Measurements from ENCODE around the gene APOC3.

APOC3 gene

GRCh38 chr11:116813170-116813569 is 16.5 kb upstream of the APOC3 start:
- Histone ChIP-seq H3K9me3 (ENCODE audit: insufficient read depth, low read length) (no peaks in the 10 kb centered on the region), H3K4me2 (ENCODE audit: low read length) (no peak overlapping the region), H3K27ac (ENCODE audit: low read length) (no peak overlapping the region), H4K20me1 (ENCODE audit: insufficient read depth, low read length) (no peaks in the 10 kb centered on the region), H3K36me3 (replicated peaks; ENCODE audit: low read depth, low read length) (no peaks in the 10 kb centered on the region), H3K4me1 (ENCODE audit: low read length) (peaks cover 18% of the 10 kb centered on the region), H3K9ac (ENCODE audit: low read length) (no peak overlapping the region), H2AFZ (ENCODE audit: low read depth, low read length) (no peak overlapping the region), H3K27me3 (ENCODE audit: low read depth, low read length) (no peaks in the 10 kb centered on the region), H3K4me3 (ENCODE audit: low read length) (no peak overlapping the region), H3K79me2 (ENCODE audit: low read length) (no peaks in the 10 kb centered on the region)
- TF ChIP-seq EZH2phosphoT487 (IDR thresholded peaks at IDR 0.05; ENCODE audit: low read depth) (no peak), CTCF (IDR thresholded peaks at IDR 0.05; ENCODE audit: low read depth, low read length) (no peak)

DNA sequence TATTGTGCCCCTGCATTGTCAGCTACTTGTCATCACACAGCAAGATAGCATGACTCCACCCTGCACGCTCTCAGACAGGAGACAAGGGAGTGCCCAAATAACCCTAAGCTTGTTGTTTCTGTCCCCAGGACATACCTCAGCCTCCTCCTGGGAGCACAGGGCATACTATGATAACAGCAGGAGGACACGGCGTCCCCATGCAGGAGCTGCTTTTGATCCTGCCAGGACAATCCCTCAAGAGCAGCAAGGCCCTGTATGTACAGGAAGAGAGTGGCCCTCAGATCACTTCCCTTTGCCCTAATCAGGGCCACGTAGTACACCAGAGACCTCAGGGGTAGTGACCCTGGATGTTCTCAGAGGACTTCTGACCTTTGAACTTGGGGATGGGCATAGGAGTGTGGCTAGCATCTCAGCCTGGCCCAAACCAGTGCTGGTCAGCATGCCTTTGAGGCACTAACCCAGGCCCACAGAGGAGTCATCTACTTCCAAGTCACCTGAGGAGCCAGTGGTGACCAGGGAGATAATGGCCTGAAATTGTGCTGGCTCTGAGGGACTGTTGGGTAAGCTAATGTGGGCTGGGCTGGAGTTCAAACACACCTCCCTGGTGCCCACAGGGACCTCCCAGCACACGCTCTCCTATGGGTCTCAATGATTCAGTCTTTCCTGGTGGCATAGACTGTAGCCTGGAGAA is 15.8 kb upstream of the APOC3 start:
- H3K27me3 ChIP-seq (ENCODE audit: low read depth, low read length), result no peaks in the 10 kb centered on the region

GRCh38 chr11:116814502-116814901 is 15.2 kb upstream of the APOC3 start:
- no peak overlapping the region for H3K9ac ChIP-seq (ENCODE audit: low read length)
- H3K27me3 ChIP-seq (ENCODE audit: low read depth, low read length), result no peaks in the 10 kb centered on the region
- H3K79me2 ChIP-seq (ENCODE audit: low read length), result no peaks in the 10 kb centered on the region
- peaks cover 21% of the 10 kb centered on the region for H3K4me1 ChIP-seq (ENCODE audit: low read length)
- no peak overlapping the region for H3K4me2 ChIP-seq (ENCODE audit: low read length)
- H3K36me3 ChIP-seq (replicated peaks; ENCODE audit: low read depth, low read length), result no peaks in the 10 kb centered on the region
- H4K20me1 ChIP-seq (ENCODE audit: insufficient read depth, low read length), result no peaks in the 10 kb centered on the region
- no peak overlapping the region for H3K4me3 ChIP-seq (ENCODE audit: low read length)
- H3K27ac ChIP-seq (ENCODE audit: low read length), result no peak overlapping the region
- H3K9me3 ChIP-seq (ENCODE audit: insufficient read depth, low read length), result no peaks in the 10 kb centered on the region
- no peak for TF ChIP-seq CTCF (IDR thresholded peaks at IDR 0.05; ENCODE audit: low read depth, low read length)
- no peak for TF ChIP-seq EZH2phosphoT487 (IDR thresholded peaks at IDR 0.05; ENCODE audit: low read depth)
- no peak overlapping the region for H2AFZ ChIP-seq (ENCODE audit: low read depth, low read length)

More for the DNA sequence above, 15.8 kb upstream of the APOC3 start:
- Histone ChIP-seq H3K27ac (ENCODE audit: low read length) (no peak overlapping the region), H3K4me1 (ENCODE audit: low read length) (peaks cover 19% of the 10 kb centered on the region), H3K4me2 (ENCODE audit: low read length) (no peak overlapping the region), H3K9ac (ENCODE audit: low read length) (no peak overlapping the region), H2AFZ (ENCODE audit: low read depth, low read length) (no peak overlapping the region), H3K79me2 (ENCODE audit: low read length) (no peaks in the 10 kb centered on the region), H3K36me3 (replicated peaks; ENCODE audit: low read depth, low read length) (no peaks in the 10 kb centered on the region), H3K9me3 (ENCODE audit: insufficient read depth, low read length) (no peaks in the 10 kb centered on the region), H3K4me3 (ENCODE audit: low read length) (no peak overlapping the region), H4K20me1 (ENCODE audit: insufficient read depth, low read length) (no peaks in the 10 kb centered on the region)
- no peak for TF ChIP-seq CTCF (IDR thresholded peaks at IDR 0.05; ENCODE audit: low read depth, low read length)
- TF ChIP-seq EZH2phosphoT487 (IDR thresholded peaks at IDR 0.05; ENCODE audit: low read depth), result no peak

- Histone ChIP-seq H3K4me3 (ENCODE audit: low read length) (no peak overlapping the region), H2AFZ (ENCODE audit: low read depth, low read length) (no peak overlapping the region), H3K4me1 (ENCODE audit: low read length) (peaks cover 7% of the 10 kb centered on the region; the same call in 1 of the 2 replicates), H3K79me2 (ENCODE audit: low read length) (no peaks in the 10 kb centered on the region), H3K27ac (ENCODE audit: low read length) (no peak overlapping the region), H3K27me3 (ENCODE audit: low read depth, low read length) (no peaks in the 10 kb centered on the region), H3K9me3 (ENCODE audit: insufficient read depth, low read length) (no peaks in the 10 kb centered on the region), H4K20me1 (ENCODE audit: insufficient read depth, low read length) (no peaks in the 10 kb centered on the region), H3K4me2 (ENCODE audit: low read length) (no peak overlapping the region), H3K36me3 (replicated peaks; ENCODE audit: low read depth, low read length) (no peaks in the 10 kb centered on the region), H3K9ac (ENCODE audit: low read length) (no peak overlapping the region)
- TF ChIP-seq CTCF (IDR thresholded peaks at IDR 0.05; ENCODE audit: low read depth, low read length), result no peak
- no peak for TF ChIP-seq EZH2phosphoT487 (IDR thresholded peaks at IDR 0.05; ENCODE audit: low read depth)
Measured at GRCh38 chr11:116819049-116819448, 10.7 kb upstream of the APOC3 start.
